ENCODE measurements around the gene KHDRBS2. TPM values are rescaled to one million over a fixed set of nuclear protein-coding genes. Genes with fewer than 3 reads are reported as not detected.

KHDRBS2 gene
- polyA plus RNA-seq, 1 of the 3 experiments (the other 2 are of a cell fraction): not detected

GRCh38 chr6:61835237-61835636 is 450.8 kb downstream of the KHDRBS2 start (continued):
- TF ChIP-seq SMC3 (IDR thresholded peaks at IDR 0.05; ENCODE audit: low read depth, low read length) (no peak), FOXJ3 (CRISPR knock-in tag; IDR thresholded peaks at IDR 0.05) (no peak), CTCF (IDR thresholded peaks at IDR 0.05) (no peak), ZBTB33 (IDR thresholded peaks at IDR 0.05; ENCODE audit: borderline replicate concordance, low read depth) (no peak), RCOR1 (IDR thresholded peaks at IDR 0.05; ENCODE audit: low read length) (no peak), FOXM1 (IDR thresholded peaks at IDR 0.05; ENCODE audit: low read depth) (no peak)

GRCh38 chr6:61833176-61833755 is 452.8 kb downstream of the KHDRBS2 start:
- no peaks in the 10 kb centered on the region for H3K9me3 ChIP-seq
- WGBS (ENCODE audit: low lambda C conversion rate): 0% methylated on average over 2 of the region's 2 CpGs
- no peak overlapping the region for H3K4me2 ChIP-seq
- DNase-seq: no peak
- ChIA-PET CTCF (interaction anchor here (1.3 kb wide), 1 partner anchor 24 kb away, joined by 3 read pairs; no protein-coding TSS in a partner anchor), POLR2A (no interaction called here)
- no peaks in the 10 kb centered on the region for H3K36me3 ChIP-seq (replicated peaks in 1 of 2; ENCODE audit: control insufficient read depth in 1 of 2, insufficient read depth in 2 of 2, low read length in 1 of 2)
- TF ChIP-seq ELF1 (IDR thresholded peaks at IDR 0.05) (no peak), EZH2phosphoT487 (IDR thresholded peaks at IDR 0.05; ENCODE audit: borderline replicate concordance, low read depth) (no peak), RCOR1 (IDR thresholded peaks at IDR 0.05; ENCODE audit: low read length) (no peak), REST (IDR thresholded peaks at IDR 0.05; ENCODE audit: low read depth, low read length) (no peak), FOSL2 (IDR thresholded peaks at IDR 0.05; ENCODE audit: borderline replicate concordance, low read depth) (no peak), RXRA (IDR thresholded peaks at IDR 0.05; ENCODE audit: borderline replicate concordance, low read depth) (no peak), GATA2 (CRISPR knock-in tag; IDR thresholded peaks at IDR 0.05) (no peak), SMC3 (IDR thresholded peaks at IDR 0.05; ENCODE audit: low read depth, low read length) (no peak), SIN3A (IDR thresholded peaks at IDR 0.05; ENCODE audit: borderline replicate concordance, low read depth, low read length) (no peak)
- H3K4me1 ChIP-seq (ENCODE audit: control insufficient read depth in 1 of 2, insufficient read depth in 2 of 2, low read depth in 1 of 2, low read length in 1 of 2): no peaks in the 10 kb centered on the region
- no peaks in the 10 kb centered on the region for H3K9me2 ChIP-seq
- H2AFZ ChIP-seq (ENCODE audit: low read depth): no peak overlapping the region
- no peaks in the 10 kb centered on the region for H3F3A ChIP-seq (replicated peaks; ENCODE audit: insufficient read depth)
- no peak overlapping the region for H3K4me3 ChIP-seq (ENCODE audit: low read depth in 2 of 2, low read length in 1 of 2)
- H3K27ac ChIP-seq (ENCODE audit: low read depth in 2 of 2, low read length in 1 of 2): no peak overlapping the region
- H3K79me2 ChIP-seq (ENCODE audit: insufficient read depth): no peaks in the 10 kb centered on the region
- no peak overlapping the region for H3K9ac ChIP-seq
- H4K20me1 ChIP-seq (ENCODE audit: insufficient read depth): no peaks in the 10 kb centered on the region
- no peaks in the 10 kb centered on the region for H3K27me3 ChIP-seq (ENCODE audit: insufficient read depth)

Measured in SK-N-SH (cell line).